Esophagus mucosa (tissue), 1 donor: Measurements from ENCODE around the gene CNIH3. TPM values are rescaled to one million over a fixed set of nuclear protein-coding genes. Genes with fewer than 3 reads are reported as not detected.
A peak's percentile ranks its signal among the peaks of the same experiment; 100 is the strongest.
"Not testable (repeated sequence)": the region's sequence is repeated elsewhere in the genome, so short reads cannot be mapped to it uniquely, and the experiment has no call there.

Experiments used
- ATAC-seq: fragments of 200-7000 bp; cut with Tn5 transposase; one replicate; pipeline ENCODE4 v1.9.1; 2020
- total RNA-seq: library from RNA; stranded (reverse); gene quantifications from one replicate; pipeline ENCODE4 v1.2.4, GENCODE V29; 2023
- donor health status: DM: yes; HTN: yes; CAD: no.

CNIH3 gene
- total RNA-seq, 1 donor from 2014 or later = 2.1 TPM

- peak; percentile 50 for ATAC-seq
These were observed 28.5 kb downstream of the CNIH3 start for GRCh38 chr1:224644553-224645154.

DNA sequence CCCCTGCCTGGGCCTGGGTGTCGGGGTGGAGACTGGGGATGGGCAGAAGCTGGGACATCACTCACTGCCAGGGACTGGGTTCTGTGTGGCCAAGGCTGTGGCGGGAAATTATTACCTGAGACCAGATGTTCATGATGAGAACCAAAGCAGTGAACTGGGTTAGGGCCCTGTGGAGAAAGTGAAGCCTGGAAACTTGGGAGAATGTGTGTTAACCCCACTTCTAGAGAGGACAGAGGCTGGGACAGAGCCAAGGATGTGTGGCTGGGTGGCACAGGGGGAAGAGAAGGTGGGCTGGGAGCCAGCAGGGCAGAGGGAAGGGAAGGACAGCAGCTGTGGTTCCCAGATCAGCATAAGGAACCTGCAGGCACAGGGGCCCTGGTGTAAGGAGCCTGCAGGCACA lies 31.3 kb downstream of the CNIH3 start:
- no peak for ATAC-seq

DNA sequence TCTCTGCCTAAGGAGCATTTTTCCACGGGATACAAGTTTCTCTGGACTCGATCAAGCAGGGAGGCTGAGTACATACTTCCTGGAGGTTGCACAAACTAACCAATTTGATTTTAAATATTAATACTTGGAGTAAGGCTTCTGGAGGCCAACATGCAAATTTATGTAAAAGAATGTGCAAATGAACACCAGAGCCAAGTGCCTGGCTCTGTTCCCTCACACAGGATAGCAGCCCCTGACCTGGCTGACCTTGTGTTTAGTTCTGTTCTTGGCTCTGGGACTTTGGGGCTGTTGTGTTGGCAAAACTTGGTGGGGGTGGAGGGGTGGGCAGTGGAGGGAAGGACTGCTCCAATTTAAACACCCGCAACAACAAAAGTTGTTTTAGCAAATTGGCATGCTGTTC lies 34.2 kb downstream of the CNIH3 start:
- no peak for ATAC-seq

DNA sequence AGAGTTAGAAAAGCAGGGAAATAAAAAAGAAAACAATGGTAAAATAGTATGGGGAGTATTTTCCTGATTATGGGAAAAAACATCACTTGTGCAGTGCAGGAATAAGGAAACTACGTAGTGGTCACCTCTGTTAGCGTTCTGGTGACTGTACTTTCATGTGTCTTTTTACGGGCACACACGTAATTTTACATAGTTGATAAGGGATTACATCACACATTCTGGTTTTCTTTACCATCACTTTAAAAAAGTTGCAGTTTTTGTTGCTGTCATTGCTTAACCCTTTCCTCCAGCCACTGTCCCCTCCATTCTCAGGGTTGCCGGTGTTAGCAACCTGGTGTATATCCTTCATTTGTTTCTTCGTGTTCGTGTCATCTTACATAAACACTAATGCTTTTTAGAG lies 35.1 kb downstream of the CNIH3 start:
- ATAC-seq = no peak

GRCh38 chr1:224656392-224656791 lies 40.3 kb downstream of the CNIH3 start:
- no peak for ATAC-seq

GRCh38 chr1:224660074-224660473 lies 44.0 kb downstream of the CNIH3 start:
- ATAC-seq = no peak

DNA sequence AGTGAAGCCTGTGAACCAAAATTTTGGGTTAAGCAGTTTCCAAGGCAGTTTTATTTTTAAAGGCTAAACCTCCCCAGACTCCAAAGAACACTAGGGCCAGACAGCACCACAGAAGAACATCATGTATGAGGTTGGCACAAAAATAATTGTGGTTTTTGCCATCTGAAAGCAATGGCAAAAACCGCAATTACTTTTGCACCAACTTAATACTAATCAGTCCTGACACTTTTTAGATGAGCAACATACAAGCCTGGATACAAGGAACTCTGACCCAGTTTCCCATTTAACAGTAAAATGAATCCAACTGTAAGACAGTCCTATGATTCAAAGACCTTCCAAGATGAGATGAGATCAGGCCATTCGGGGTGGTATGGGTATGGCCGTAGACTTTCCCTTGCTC lies 46.8 kb downstream of the CNIH3 start:
- ATAC-seq = no peak

GRCh38 chr1:224665016-224665415 lies 48.9 kb downstream of the CNIH3 start:
- ATAC-seq = no peak

DNA sequence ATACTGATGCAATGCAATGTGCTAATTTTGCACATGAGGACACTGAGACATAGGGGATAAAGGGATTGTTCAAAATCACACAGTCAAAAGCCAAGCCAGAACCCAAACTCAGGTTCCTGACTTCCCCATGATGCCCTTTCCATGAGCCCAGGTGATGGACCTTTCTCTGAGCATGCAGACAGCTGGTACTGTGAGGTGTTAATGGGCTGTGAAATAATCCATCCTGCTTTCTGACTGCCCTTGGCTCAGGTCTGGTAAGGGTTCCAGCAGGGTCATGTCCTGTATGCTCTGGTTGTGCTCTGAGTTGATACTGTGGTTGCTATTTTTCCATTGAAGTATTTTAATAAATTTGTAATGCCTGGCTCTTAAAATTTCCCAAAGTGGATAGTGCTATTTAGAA lies 50.0 kb downstream of the CNIH3 start:
- ATAC-seq = no peak

DNA sequence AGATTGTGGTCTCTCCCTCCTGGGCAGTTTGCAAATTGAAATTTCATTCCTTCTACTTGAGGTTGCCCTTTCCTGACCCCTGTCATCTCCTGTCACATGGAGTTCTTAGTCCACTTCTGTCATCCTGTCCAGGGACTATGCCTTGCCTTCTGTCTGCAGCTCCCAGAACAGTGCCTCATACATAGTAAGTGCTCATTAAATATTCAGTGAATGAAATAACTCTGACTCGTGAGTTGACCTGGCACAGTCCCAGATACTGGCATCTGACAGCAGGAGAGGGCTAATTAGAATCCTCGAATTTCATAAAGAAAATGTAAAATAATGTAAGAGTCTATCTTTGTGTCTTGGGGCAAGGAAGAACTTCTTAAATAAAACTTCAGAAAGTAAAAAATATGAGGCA lies 50.8 kb downstream of the CNIH3 start:
- ATAC-seq = no peak

DNA sequence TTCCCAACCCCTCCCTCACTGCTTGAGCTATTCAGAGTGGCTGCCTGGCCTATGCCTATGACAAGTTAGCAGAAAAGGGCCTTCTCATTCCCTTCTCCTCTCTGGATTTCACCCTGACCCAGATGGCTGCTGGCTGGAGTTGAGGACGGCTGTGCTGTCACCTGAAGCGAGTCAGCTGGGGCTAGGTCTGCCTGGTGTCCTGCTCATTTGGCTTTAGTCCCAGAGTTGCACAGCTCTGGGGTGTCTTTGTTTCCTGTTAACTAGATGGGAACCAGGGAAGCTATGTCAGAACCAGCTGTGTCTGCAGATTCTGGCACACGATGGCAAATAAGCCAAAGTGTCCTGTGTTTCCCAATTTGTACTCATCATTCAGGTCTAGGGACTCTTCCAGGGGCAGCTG lies 52.9 kb downstream of the CNIH3 start:
- no peak for ATAC-seq

DNA sequence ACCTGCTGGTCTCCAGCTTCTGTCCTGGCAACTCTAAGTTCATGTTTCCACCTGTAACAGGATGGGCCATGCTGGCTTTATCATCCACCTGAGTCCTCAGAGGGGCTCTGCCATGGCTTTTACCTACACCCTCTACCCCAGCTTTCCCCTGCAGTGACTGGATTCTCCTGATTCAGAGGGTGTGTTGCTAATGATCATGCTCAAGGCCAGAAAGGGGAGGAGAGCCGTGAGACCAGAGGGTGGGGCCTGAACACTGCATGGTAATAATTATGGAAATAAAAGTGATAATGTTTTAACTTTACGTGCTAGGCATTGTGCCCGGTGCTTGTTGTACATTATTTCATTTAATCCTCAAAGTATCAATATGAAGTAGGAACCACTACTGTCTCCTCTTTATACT lies 53.3 kb downstream of the CNIH3 start:
- ATAC-seq = peak; percentile 26

DNA sequence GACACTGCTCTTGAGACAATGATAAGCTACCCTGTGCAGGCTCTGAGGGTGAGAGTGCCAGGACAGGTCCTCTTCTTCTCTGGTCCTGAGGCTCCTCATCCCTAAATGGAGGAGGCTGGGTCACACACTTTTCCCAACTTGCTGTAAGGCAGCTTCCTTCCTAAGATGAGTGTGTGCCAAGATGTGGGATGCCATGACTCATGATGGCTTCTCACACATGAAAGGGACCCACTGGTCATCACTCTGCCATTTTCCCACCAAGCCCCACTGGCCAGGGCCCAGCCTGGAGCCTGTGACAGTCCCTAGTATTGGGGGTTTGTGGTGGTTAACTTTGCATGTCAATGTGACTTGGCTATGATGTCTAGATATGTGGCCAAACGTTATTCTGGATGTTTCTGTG lies 54.4 kb downstream of the CNIH3 start:
- no peak for ATAC-seq

DNA sequence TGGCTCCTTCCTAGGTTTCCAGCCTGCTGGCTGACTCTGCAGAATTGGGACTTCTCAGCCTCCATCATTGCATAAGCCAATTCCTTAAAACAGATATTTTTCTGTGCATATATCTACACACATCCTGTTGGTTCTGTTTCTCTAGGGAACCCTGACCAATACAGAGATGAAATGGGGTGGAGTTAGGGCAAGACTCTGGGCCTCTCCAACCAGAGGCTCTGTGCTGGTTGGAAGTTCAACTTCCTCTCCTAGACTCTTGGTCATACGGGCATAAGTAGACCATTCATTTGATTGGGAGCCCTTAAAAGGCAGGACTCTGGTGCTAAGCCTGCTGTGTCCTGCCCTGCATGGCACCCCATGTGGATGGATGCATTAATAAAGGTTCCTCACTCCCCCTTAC lies 55.0 kb downstream of the CNIH3 start:
- ATAC-seq = no peak

DNA sequence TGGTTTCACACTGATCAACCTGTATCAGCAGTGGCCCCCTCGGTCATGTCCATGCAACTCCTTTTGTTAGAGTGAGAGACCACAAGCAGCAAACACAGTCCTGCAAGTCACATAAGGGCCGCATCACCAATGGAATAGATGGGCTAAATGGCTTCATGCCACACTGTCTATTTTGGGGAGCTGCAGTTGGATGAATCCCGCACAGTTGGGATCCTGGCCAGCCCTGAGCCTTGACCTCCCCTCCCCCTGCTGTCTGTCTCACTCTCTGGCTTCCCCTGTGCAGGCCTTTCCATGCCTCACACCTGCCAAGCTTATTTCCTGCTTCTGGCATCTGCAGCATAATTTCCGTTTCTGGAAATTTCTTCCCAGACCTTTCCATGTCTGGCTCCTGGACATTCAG lies 57.0 kb downstream of the CNIH3 start:
- ATAC-seq = no peak

DNA sequence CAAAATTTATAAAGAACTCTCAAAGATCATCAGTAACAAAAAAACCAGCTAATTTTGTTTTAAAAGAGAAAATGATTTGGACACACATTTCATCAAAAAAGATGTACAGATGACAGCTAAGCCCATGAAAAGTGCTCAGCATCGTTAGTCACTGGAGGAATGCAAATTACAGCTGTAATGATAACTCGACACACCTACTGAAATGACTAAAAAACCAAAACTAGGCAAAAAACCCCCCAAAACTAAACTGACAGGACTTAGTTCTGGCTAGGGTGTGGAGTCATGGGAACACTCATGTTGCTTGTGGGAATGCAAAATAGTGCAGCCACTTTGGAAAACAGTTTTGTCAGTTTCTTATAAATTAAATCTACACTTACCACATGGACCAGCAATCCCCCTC lies 59.5 kb downstream of the CNIH3 start:
- no peak for ATAC-seq

DNA sequence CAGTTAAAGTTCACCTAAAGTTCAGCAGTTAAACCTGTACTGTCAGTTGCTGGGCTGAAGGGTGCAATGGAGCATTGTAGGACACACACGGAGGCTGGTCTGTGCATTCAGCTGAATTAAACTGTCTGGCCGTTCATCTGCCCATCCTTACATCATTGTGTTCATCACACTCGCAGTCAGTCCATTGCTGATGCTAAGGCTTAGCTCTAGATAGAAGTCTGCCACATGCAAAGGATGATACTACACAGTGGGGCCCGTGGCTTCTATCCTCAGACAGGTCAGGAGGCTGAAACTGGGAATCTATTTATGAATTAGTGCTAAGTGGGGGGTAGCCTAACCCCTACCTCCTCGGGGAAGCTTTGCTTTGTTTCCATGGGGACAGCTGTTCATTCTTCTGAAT lies 60.4 kb downstream of the CNIH3 start:
- ATAC-seq = no peak

GRCh38 chr1:224678168-224678567 lies 62.1 kb downstream of the CNIH3 start:
- no peak for ATAC-seq

DNA sequence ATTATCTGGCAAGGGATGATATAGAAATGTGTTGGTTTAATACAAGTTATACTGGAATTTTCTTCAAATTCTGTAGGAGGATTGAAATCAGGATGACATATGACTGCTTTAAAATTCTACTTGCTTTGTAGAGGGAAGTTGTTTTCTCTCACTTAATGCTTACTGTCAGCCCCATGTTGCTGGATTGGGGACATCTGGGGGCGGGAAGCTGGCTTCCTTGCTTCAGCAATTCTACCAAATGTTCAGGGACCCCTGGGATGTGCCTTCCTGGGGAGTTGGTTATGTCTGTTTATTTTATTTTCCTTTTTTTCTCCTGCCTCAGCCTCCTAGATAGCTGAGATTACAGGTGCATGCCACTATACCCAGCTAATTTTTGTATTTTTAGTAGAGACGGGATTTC lies 63.5 kb downstream of the CNIH3 start:
- no peak for ATAC-seq

DNA sequence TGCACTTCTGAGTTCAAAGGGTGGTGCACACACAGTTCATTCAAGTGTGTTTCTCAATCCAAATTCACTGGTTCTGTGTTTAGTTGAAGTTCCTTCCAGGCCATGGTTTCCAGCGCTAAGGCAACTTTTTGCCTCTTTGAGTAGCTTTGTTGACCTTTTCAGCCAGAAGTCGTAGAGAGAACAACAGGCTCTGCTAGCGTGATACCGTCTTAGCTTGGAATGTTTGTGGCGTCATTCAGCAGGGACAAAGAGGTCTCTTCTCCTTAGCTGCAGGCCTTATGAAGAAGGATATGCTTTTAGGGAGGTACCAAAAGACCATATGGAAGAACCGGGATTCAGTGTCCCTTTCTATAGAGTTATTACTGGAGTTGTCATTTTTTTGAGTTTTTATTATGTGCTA lies 65.7 kb downstream of the CNIH3 start:
- ATAC-seq = no peak

DNA sequence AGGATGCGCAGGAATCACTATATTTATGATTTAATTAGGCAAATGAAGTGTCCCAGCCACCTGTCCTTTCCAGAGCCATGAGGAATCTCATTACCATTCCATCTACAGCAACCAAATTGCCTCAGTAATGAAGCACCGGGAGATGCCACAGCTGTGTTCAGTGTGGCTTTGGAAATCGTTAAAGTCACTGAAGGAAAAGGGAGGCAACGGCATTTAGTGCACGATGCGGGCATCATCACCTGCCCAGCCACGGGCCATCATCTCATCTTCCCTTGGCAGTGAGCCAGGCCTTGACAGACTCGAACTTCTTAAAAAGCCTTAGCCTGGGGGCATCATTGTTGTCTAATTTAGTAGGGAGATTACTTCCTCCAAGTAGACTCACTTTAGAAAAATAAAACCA lies 67.8 kb downstream of the CNIH3 start:
- no peak for ATAC-seq

DNA sequence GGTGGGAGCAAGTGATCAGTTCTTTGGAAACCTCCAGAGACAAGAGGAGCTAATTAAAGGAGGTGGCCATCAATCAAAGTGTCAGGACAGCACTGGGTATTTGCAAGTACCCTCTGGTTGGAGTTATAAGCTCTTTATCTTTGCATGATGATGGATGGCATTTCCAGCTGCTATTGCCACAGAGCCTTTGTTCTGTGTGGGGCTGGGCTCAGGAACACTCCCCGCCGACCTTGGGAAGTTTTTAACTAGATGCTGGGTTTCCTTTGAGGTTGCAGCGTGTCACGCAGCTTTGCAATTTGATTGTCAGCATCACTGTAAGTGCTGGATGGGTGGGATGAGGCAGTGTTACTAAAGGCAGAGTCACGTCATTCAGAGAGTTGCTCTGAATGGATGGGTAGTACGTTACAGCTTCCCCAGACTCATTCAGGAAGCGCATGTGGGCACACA lies 68.9 kb downstream of the CNIH3 start:
- ATAC-seq = no peak

- not testable (repeated sequence) for ATAC-seq
These were observed 70.0 kb downstream of the CNIH3 start for GRCh38 chr1:224686140-224686539.

DNA sequence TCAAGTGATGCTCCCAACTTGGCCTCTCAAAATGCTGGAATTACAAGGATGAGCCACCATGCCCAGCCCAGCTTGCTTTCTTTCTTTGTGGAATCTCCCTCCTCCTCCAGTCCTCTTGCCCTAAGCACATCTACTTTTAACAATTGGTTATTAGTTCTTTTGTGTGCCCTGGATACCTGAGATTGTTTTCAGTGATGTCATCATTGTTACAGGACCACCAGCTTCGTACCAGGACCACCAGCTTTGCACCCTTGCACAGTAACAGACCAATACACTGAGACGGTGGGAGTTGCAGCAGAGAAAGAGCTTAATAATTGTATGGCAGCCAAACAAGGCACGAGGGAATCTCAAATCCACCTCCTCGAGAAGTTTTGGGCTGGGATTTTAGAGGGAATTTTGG lies 71.3 kb downstream of the CNIH3 start:
- no peak for ATAC-seq

GRCh38 chr1:224689374-224689773 lies 73.3 kb downstream of the CNIH3 start:
- no peak for ATAC-seq

- ATAC-seq = no peak
These were observed 74.5 kb downstream of the CNIH3 start for GRCh38 chr1:224690576-224690975.
